Muscle of leg (tissue), 11 donors: ENCODE results near the gene TMEM132D. TPM values are rescaled to one million over a fixed set of nuclear protein-coding genes. Genes with fewer than 3 reads are reported as not detected.
"Not testable (repeated sequence)": the region's sequence is repeated elsewhere in the genome, so short reads cannot be mapped to it uniquely, and the experiment has no call there.

Source experiments
- DNase-seq: peaks from one replicate; pipeline ENCODE4 v3.0.0; 2013
- H3K27ac ChIP-seq: one replicate; pipeline ENCODE4 v1.5.1; 2013; ENCODE audit warnings: mild to moderate bottlenecking, low read length, control low read depth
- H3K27me3 ChIP-seq: one replicate; pipeline ENCODE4 v1.6.1; 2013; ENCODE audit warnings: low read length; ENCODE audit not compliant: control insufficient read depth, insufficient read depth
- H3K36me3 ChIP-seq: one replicate; pipeline ENCODE4 v1.6.1; 2013; ENCODE audit warnings: low read length; ENCODE audit not compliant: control insufficient read depth, insufficient read depth
- H3K4me1 ChIP-seq: one replicate; pipeline ENCODE4 v1.6.1; 2013; ENCODE audit warnings: low read length; ENCODE audit not compliant: control insufficient read depth, insufficient read depth
- H3K4me3 ChIP-seq: one replicate; pipeline ENCODE4 v1.5.1; 2013; ENCODE audit warnings: low read length, control low read depth
- H3K9me3 ChIP-seq: replicated peaks from 2 replicates; pipeline ENCODE4 v1.6.1; 2013; ENCODE audit warnings: low read depth, low read length; ENCODE audit not compliant: control insufficient read depth
- WGBS: methylation state at CpG from one replicate; pipeline ENCODE4 v1.1.5; 2013; ENCODE audit warnings: missing lambda C conversion rate; ENCODE audit not compliant: insufficient coverage; 5-methylcytosine and 5-hydroxymethylcytosine counted together
- polyA plus RNA-seq, 8 donors: library from polyadenylated mRNA; unstranded; fragments of 120-200 nt; gene quantifications; one replicate each; pipeline versions ENCODE4 v1.2.1 to v1.2.3, GENCODE V29; 2013; ENCODE audit warnings: inconsistent platforms in 1 of 8, low replicate concordance in 1 of 8; ENCODE audit not compliant: insufficient read length in 8 of 8, insufficient read depth in 1 of 8
- total RNA-seq: library from RNA; stranded (reverse); fragments of 120-200 nt; gene quantifications from one replicate; pipeline ENCODE4 v1.2.4, GENCODE V29; 2013

The TMEM132D gene
- total and polyA plus RNA-seq, 9 donors, result 0.44 to 2.0 (median 0.85) TPM

DNA sequence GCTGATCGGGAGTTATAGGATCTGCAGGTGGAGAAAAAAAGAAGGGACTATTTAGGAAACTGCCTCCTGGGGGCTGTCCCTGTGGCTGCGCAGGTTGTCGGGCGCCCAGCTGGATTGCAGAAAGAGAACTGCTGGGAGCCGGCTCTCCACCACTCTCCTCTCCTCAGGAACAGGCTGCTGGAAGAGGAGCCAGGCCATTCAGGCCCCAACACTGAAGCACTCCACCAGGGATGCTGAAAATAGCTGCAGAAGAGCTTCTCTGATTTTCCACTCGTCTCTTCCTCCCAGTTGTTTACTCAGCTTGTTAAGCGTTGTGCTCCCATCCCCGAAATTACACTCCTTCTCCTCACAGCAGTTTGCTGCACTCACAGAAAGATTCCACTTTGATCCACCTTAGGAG lies 703.2 kb downstream of the TMEM132D start:
- 67% methylated on average over 6 of the region's 8 CpGs for WGBS
- Histone ChIP-seq H3K36me3 (no peaks in the 10 kb centered on the region), H3K27ac (no peak overlapping the region), H3K27me3 (peaks cover 2% of the 10 kb centered on the region), H3K4me3 (no peak overlapping the region), H3K9me3 (no peaks in the 10 kb centered on the region), H3K4me1 (no peaks in the 10 kb centered on the region)
- no peak for DNase-seq

- no peaks in the 10 kb centered on the region for H3K36me3 ChIP-seq
- no peaks in the 10 kb centered on the region for H3K27me3 ChIP-seq
- WGBS, result no CpG with 5 or more reads among the region's 3 CpGs
- no peak overlapping the region for H3K27ac ChIP-seq
- no peak for DNase-seq
- no peak overlapping the region for H3K4me3 ChIP-seq
- peaks cover 4% of the 10 kb centered on the region for H3K9me3 ChIP-seq
- no peaks in the 10 kb centered on the region for H3K4me1 ChIP-seq
Measured at GRCh38 chr12:129196927-129197326, 706.9 kb downstream of the TMEM132D start.

DNA sequence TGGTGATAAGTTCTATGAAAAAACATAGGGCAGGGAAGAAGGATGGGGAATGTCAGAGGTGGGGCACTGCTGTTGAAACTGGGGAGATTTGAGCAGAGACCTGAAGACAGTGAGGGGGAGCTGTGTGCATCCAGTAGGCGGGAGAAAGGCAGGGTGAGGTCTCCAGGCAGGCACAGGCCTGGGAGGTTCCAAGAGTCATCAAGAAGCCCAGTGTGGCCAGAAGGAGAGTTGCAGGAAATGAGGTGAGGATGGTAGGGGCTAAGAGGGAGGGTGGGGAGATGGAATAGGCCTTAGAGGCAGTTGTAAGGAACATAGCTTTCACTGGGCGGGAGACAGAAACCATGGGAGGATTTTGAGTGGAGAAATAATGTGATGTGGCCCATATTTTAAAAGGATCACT lies 708.7 kb downstream of the TMEM132D start:
- peaks cover 4% of the 10 kb centered on the region for H3K9me3 ChIP-seq
- no peak overlapping the region for H3K27ac ChIP-seq
- H3K27me3 ChIP-seq, result no peaks in the 10 kb centered on the region
- H3K36me3 ChIP-seq, result no peaks in the 10 kb centered on the region
- WGBS, result 74% methylated on average over 2 of the region's 2 CpGs
- H3K4me1 ChIP-seq, result no peaks in the 10 kb centered on the region
- no peak for DNase-seq
- no peak overlapping the region for H3K4me3 ChIP-seq

- Histone ChIP-seq H3K4me3 (no peak overlapping the region), H3K27ac (no peak overlapping the region), H3K9me3 (peaks cover 4% of the 10 kb centered on the region), H3K4me1 (no peaks in the 10 kb centered on the region), H3K27me3 (no peaks in the 10 kb centered on the region), H3K36me3 (no peaks in the 10 kb centered on the region)
- WGBS, result 60% methylated on average over 1 of the region's 4 CpGs
- DNase-seq, result no peak
Measured at GRCh38 chr12:129193263-129193871, 710.5 kb downstream of the TMEM132D start.

GRCh38 chr12:129190827-129191226 lies 713.0 kb downstream of the TMEM132D start:
- H3K4me1 ChIP-seq, result no peaks in the 10 kb centered on the region
- H3K27ac ChIP-seq, result no peak overlapping the region
- H3K9me3 ChIP-seq, result peaks cover 5% of the 10 kb centered on the region
- 51% methylated on average over 6 of the region's 7 CpGs for WGBS
- no peaks in the 10 kb centered on the region for H3K27me3 ChIP-seq
- H3K36me3 ChIP-seq, result no peaks in the 10 kb centered on the region
- DNase-seq, result no peak
- no peak overlapping the region for H3K4me3 ChIP-seq

DNA sequence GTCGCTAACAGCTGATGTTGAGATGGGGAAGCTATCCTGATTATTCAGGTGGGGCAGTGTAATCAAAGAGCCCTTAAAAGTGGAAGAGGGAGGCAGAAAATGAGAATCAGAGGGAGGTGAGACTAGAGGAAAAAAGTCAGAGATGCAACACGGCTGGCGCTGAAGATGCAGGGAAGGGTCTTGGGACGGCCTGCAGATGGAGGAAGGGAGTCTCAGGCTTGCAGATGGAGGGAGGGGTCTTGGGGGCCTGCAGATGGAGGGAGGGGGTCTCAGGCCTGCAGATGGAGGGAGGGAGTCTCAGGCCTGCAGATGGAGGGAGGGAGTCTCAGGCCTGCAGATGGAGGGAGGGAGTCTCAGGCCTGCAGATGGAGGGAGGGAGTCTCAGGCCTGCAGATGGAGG lies 713.9 kb downstream of the TMEM132D start:
- H3K36me3 ChIP-seq, H3K4me3 ChIP-seq, H3K4me1 ChIP-seq, H3K9me3 ChIP-seq, H3K27ac ChIP-seq, DNase-seq, H3K27me3 ChIP-seq: not testable (repeated sequence)
- 57% methylated on average over 4 of the region's 4 CpGs for WGBS

DNA sequence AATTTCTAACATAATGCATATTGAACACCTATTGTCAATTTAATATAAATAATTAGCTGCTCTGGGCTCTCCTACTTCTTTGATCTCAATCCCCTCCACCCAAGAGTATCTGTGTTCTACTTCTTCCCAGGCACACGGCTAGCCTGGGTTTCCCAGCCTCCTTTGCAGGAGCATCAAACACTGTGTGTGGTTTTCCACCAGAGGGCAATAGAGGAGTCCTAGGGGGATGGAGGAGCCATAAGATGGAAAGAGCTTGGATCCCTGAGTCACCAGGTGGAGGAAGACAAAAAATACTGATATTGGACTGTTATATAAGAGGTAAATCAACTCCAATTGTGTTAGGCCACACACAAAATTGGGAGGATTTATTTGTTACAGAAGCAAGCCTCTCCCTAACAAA lies 716.9 kb downstream of the TMEM132D start:
- no peaks in the 10 kb centered on the region for H3K27me3 ChIP-seq
- H3K9me3 ChIP-seq, result peaks cover 2% of the 10 kb centered on the region
- no CpG with 5 or more reads among the region's 1 CpG for whole genome bisulfite sequencing
- no peaks in the 10 kb centered on the region for H3K36me3 ChIP-seq
- no peak overlapping the region for H3K4me3 ChIP-seq
- no peaks in the 10 kb centered on the region for H3K4me1 ChIP-seq
- H3K27ac ChIP-seq, result no peak overlapping the region
- no peak for DNase-seq

DNA sequence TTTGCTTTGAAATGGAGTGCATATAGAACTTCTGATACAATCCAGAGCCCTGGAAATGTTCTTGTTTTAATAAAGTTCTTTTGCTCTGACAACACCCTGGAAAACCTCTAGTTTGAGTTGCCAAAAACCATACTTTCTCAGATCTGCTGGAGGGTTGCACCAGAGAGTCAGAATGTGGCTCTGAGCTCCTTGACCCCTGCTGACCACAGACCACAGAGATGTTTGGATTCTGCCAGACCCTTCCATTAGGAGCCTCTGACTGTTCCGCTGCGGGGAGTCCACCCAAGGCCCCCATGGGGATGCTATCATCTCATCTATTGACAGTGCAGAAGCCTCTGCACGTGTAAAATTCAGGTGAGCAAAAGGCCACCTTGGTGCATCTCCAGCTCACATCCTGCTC lies 718.0 kb downstream of the TMEM132D start:
- no peaks in the 10 kb centered on the region for H3K36me3 ChIP-seq
- no peak overlapping the region for H3K27ac ChIP-seq
- no peak overlapping the region for H3K4me3 ChIP-seq
- H3K4me1 ChIP-seq, result no peaks in the 10 kb centered on the region
- no peaks in the 10 kb centered on the region for H3K27me3 ChIP-seq
- 67% methylated on average over 3 of the region's 3 CpGs for WGBS
- DNase-seq, result no peak
- peaks cover 2% of the 10 kb centered on the region for H3K9me3 ChIP-seq

DNA sequence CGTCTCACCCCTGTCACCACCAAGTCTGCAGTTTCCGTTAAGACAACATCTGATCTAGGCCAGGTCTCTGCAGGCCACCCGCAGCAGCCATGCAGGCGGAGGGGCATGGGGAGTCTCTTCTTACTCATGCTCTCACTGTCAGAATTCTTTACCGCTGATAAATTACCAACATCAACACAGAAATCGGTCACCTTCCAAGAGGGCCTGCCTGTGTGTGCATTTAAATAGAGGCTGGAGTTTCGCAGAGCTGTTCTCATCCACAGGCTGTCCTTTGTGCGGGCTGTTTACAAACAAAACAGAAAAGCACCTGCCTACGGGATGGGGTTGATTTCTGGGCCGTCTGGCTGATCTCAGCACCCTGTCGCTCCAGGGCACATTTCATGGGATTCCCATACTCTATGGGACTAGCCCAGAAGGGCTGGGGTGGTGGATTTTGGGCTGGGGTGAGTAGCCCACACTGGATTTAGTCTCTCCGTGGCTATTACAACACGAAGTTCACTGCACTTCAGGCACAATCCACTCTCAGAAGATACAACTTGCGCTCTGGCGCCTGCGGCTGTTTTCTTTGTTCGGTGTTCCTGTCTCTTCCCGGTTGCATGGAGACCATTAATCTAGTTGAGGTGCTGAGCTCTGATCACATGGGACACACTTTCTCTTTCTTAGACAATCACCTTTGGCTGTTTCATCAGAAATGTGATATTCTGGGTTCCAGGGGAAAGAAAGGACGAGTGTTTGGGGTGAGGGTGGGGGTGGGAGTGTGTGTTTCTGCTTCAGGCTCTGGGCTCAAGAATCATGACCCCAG lies 719.5 kb downstream of the TMEM132D start:
- Histone ChIP-seq H3K27me3 (no peaks in the 10 kb centered on the region), H3K9me3 (peaks cover 2% of the 10 kb centered on the region), H3K4me1 (no peaks in the 10 kb centered on the region), H3K27ac (no peak overlapping the region), H3K4me3 (no peak overlapping the region), H3K36me3 (no peaks in the 10 kb centered on the region)
- DNase-seq, result no peak
- WGBS, result 48% methylated on average over 8 of the region's 19 CpGs

DNA sequence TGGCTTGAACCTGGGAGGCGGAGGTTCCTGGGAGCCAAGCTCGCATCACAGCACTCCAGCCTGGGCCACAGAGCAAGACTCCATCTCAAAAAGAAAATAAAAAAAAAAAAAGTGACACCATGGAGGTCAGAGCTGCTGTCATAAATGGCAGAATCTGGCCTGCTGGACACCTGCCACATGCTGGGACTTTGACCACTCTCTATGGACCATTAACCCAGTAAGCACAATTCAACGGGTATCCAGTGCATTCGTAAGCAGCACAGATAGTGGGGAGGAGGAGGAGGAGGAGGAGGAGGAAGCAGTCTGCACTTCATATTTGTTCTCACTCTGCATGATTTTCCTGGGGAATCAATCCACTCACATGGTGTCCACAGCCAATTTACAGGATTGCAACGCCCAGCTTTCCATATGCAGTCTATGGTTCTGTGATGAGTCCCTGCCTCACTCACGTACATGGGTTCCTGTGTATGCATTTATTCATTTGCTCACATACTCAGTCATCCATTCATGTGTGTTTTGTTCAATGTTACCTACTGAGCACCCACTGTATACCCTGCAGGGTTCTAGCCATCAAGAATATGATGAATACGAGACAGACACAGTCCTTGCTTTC lies 723.8 kb downstream of the TMEM132D start:
- Histone ChIP-seq H3K27ac (no peak overlapping the region), H3K4me1 (no peaks in the 10 kb centered on the region), H3K36me3 (no peaks in the 10 kb centered on the region), H3K9me3 (no peaks in the 10 kb centered on the region), H3K4me3 (no peak overlapping the region), H3K27me3 (no peaks in the 10 kb centered on the region)
- 75% methylated on average over 3 of the region's 7 CpGs for WGBS
- no peak for DNase-seq
